Panc1 (cell line): Measurements from ENCODE around the gene LETM1.

ENCODE experiments used
- POLR2AphosphoS5 ChIP-seq: IDR thresholded peaks from 2 replicates; pipeline ENCODE4 v1.6.1; 2012; ENCODE audit warnings: mild to moderate bottlenecking, low read depth, low read length, moderate library complexity
- TF ChIP-seq, protein P1 (sequence below): fragments of 450-650 bp; IDR thresholded peaks from 2 replicates; pipeline ENCODE4 v1.5.1; 2017; ENCODE audit warnings: mild to moderate bottlenecking

DNA sequence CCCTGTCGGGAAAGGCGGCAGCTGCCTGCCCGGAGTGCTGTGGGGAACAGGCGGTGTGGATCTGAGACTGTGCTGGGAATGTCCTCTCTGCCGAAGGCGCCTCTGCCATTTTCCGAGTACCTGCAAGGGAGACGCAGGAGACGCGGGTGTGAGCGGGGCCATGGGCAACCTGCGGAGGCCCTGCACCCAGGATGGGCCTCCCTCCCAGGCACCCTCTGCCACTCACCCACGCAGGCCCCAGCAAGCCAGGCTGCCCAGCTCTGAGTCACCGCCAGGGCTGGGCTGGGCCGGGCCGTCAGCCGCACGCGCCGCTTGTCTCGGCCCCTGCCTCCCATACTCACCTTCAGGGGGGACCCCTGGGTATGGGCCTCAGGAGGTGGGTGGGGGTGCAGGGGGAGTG lies 66.4 kb downstream of the LETM1 start:
- TF ChIP-seq, protein P1, sequence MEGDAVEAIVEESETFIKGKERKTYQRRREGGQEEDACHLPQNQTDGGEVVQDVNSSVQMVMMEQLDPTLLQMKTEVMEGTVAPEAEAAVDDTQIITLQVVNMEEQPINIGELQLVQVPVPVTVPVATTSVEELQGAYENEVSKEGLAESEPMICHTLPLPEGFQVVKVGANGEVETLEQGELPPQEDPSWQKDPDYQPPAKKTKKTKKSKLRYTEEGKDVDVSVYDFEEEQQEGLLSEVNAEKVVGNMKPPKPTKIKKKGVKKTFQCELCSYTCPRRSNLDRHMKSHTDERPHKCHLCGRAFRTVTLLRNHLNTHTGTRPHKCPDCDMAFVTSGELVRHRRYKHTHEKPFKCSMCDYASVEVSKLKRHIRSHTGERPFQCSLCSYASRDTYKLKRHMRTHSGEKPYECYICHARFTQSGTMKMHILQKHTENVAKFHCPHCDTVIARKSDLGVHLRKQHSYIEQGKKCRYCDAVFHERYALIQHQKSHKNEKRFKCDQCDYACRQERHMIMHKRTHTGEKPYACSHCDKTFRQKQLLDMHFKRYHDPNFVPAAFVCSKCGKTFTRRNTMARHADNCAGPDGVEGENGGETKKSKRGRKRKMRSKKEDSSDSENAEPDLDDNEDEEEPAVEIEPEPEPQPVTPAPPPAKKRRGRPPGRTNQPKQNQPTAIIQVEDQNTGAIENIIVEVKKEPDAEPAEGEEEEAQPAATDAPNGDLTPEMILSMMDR = no peak
- TF ChIP-seq POLR2AphosphoS5 = no peak
